ENCODE data around the gene AIPL1. TPM values are rescaled to one million over a fixed set of nuclear protein-coding genes. Genes with fewer than 3 reads are reported as not detected.

Gene AIPL1
- total RNA-seq, 1 experiment from 2014 or later, result 0.46 TPM

DNA sequence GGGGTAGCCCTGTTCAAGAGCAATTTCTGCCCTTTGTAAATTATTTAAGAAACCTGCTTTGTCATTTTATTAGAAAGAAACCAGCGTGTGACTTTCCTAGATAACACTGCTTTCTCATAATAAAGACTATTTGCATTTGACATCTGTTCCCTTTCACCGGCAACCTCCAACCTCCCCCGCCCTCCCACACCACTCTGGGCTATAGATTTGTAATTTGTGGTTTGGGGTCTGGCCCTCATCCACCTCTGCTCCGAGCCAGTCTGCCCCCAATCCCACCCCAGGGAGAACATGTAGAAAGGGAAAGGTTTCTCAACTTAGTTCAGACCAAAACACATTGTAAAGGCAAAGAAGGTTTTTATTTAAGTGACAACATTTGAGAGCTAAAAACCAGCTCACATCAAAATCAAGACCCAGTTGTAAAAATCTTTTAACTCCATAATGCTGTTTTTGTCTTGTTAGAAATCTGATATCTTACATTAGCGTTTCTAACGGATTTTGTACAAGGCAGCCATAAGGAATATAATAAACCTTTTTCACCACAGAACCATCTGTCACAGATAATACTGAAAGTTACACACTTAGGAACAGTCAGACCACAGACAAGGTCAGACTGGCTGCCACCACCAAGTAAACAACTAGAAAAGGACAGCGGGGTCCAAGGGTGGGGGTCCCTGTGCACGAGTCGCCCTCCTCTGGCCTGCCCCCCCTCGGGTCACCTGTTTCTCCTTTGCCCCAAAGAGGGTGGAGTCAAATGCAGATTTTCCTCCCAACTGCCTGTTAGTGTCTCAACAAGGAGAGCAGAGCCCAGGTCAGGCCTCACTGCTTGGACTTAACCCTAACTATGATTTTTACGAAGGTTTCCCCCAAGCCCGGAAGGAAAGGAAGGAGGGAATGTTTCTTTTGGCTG, 16.3 kb upstream of the AIPL1 start (continued):
- TF ChIP-seq, protein P1, sequence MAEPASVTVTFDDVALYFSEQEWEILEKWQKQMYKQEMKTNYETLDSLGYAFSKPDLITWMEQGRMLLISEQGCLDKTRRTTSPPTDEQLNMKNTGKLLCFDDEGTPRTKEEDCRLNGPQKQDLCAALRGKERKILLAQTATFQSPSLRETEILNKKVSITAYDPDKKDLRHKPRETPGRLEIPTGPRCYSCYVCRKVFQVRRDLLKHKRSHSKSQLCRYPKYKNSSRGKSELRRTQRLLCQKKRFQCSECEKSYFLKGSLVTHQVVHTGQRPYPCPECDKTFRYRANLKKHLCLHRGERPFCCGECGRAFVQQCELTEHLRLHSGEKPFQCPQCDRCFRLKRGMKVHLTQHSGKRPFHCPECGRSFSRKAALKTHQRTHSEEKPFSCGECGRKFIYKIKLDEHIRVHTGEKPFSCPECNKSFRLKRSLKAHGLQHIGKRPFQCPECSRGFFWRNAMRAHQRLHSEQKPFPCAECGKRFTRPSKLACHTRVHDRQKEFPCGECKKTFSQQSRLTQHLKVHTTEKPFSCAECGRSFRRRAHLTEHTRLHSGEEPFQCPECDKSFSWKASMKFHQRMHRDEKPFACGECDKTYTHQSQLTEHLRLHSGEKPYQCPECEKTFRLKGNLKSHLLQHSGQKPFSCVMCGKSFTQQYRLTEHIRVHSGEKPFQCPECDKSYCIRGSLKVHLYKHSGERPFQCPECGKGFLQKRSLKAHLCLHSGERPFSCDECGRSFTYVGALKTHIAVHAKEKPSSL (CRISPR knock-in tag; conservative IDR thresholded peaks at IDR 0.05), result no peak
- TF ChIP-seq, protein P2, sequence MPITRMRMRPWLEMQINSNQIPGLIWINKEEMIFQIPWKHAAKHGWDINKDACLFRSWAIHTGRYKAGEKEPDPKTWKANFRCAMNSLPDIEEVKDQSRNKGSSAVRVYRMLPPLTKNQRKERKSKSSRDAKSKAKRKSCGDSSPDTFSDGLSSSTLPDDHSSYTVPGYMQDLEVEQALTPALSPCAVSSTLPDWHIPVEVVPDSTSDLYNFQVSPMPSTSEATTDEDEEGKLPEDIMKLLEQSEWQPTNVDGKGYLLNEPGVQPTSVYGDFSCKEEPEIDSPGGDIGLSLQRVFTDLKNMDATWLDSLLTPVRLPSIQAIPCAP (CRISPR knock-in tag; IDR thresholded peaks at IDR 0.05), result no peak

- TF ChIP-seq NFYB (CRISPR knock-in tag; conservative IDR thresholded peaks at IDR 0.05; ENCODE audit: low read depth) (no peak), CBFB (CRISPR knock-in tag; IDR thresholded peaks at IDR 0.05; ENCODE audit: low read depth) (no peak)
- H3K9me3 Mint-ChIP-seq, result no peaks in the 10 kb centered on the region
- ATAC-seq, result no peak
- ChIA-PET POLR2A (no interaction called here), CTCF (no interaction called here)
- no peak overlapping the region; the same call in 1 of the 2 replicates for H3K27ac Mint-ChIP-seq
- no peak overlapping the region for H3K4me3 Mint-ChIP-seq
- H3K27me3 Mint-ChIP-seq (ENCODE audit: low read depth), result no peaks in the 10 kb centered on the region; the same call in 1 of the 2 replicates
- H3K4me1 Mint-ChIP-seq, result peaks cover 66% of the 10 kb centered on the region
- H3K36me3 Mint-ChIP-seq, result peaks cover 48% of the 10 kb centered on the region
- no peak for DNase-seq (ENCODE audit: low spot score)
These were observed 14.4 kb upstream of the AIPL1 start for GRCh38 chr17:6449307-6449706.

- Mint-ChIP-seq H3K36me3 (peaks cover 49% of the 10 kb centered on the region), H3K27ac (no peak overlapping the region), H3K4me1 (peaks cover 62% of the 10 kb centered on the region), H3K9me3 (no peaks in the 10 kb centered on the region), H3K4me3 (no peak overlapping the region), H3K27me3 (ENCODE audit: low read depth) (no peaks in the 10 kb centered on the region; the same call in 1 of the 2 replicates)
- ChIA-PET POLR2A (no interaction called here), CTCF (interaction anchor here (0.8 kb wide), 1 partner anchor 25 kb away, joined by 4 read pairs; no protein-coding TSS in a partner anchor)
- TF ChIP-seq ATF6 (CRISPR knock-in tag; IDR thresholded peaks at IDR 0.05), result no peak
- TF ChIP-seq RORB (CRISPR knock-in tag; IDR thresholded peaks at IDR 0.05), result no peak
- TF ChIP-seq, protein P3, sequence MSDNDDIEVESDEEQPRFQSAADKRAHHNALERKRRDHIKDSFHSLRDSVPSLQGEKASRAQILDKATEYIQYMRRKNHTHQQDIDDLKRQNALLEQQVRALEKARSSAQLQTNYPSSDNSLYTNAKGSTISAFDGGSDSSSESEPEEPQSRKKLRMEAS (CRISPR knock-in tag; IDR thresholded peaks at IDR 0.05), result no peak
- TF ChIP-seq CBFB (CRISPR knock-in tag; IDR thresholded peaks at IDR 0.05; ENCODE audit: low read depth), result no peak
- ATAC-seq (no peak), DNase-seq (ENCODE audit: low spot score) (no peak)
These were observed 13.6 kb upstream of the AIPL1 start for GRCh38 chr17:6448473-6448872.

DNA sequence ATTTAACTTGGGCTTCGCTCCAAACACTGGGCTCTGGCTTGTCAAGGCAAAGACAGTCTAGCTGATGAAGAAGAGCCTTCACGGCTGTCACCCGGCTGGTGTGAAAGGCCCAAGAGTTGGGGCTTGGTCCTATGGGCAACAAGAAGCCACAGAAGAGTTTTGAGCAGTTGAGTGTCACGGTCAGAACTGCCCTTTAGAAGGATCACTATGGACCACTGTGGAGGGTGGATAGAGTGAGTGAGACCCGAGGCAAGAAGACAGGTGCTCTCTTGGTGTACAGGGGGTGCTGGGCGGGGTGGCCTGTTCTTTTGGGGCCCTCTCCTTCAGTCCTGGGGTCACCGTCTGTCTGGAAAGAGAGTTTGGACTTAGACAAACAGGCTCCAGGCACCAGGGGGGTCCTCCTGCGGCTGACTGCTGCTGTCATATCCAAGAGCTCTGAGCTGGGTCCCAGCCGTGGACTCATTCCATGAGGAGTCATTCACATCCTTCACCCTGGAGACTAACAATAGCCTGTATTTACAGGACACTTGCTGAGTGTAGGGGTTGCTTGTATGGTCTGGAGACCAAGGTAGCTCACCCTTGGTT, 11.7 kb upstream of the AIPL1 start:
- DNase-seq (ENCODE audit: low spot score) (no peak), ATAC-seq (no peak)
- ChIA-PET POLR2A (no interaction called here), CTCF (interaction anchor here (1.7 kb wide), 1 partner anchor 26 kb away, joined by 6 read pairs; no protein-coding TSS in a partner anchor)
- Mint-ChIP-seq H3K27me3 (ENCODE audit: low read depth) (no peaks in the 10 kb centered on the region; the same call in 1 of the 2 replicates), H3K4me3 (no peak overlapping the region), H3K27ac (no peak overlapping the region), H3K36me3 (peaks cover 51% of the 10 kb centered on the region), H3K4me1 (peaks cover 51% of the 10 kb centered on the region), H3K9me3 (peaks cover 10% of the 10 kb centered on the region)
- no peak for TF ChIP-seq ZNF219 (CRISPR knock-in tag; IDR thresholded peaks at IDR 0.05; ENCODE audit: borderline replicate concordance)
- TF ChIP-seq ATF6 (CRISPR knock-in tag; IDR thresholded peaks at IDR 0.05), result no peak
- no peak for TF ChIP-seq ZNF512 (CRISPR knock-in tag; IDR thresholded peaks at IDR 0.05; ENCODE audit: borderline replicate concordance)
- no peak for TF ChIP-seq ZNF263 (CRISPR knock-in tag; IDR thresholded peaks at IDR 0.05; ENCODE audit: low read depth)
- no peak for TF ChIP-seq TP53 (CRISPR knock-in tag; IDR thresholded peaks at IDR 0.05)
- TF ChIP-seq SMAD3 (CRISPR knock-in tag; IDR thresholded peaks at IDR 0.05; ENCODE audit: borderline replicate concordance), result no peak
- TF ChIP-seq, protein P4, sequence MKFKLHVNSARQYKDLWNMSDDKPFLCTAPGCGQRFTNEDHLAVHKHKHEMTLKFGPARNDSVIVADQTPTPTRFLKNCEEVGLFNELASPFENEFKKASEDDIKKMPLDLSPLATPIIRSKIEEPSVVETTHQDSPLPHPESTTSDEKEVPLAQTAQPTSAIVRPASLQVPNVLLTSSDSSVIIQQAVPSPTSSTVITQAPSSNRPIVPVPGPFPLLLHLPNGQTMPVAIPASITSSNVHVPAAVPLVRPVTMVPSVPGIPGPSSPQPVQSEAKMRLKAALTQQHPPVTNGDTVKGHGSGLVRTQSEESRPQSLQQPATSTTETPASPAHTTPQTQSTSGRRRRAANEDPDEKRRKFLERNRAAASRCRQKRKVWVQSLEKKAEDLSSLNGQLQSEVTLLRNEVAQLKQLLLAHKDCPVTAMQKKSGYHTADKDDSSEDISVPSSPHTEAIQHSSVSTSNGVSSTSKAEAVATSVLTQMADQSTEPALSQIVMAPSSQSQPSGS (CRISPR knock-in tag; IDR thresholded peaks at IDR 0.05; ENCODE audit: borderline replicate concordance, low read depth), result no peak

Data from WTC11 (cell line).